Measurements from ENCODE around the gene CERS5.

CERS5 gene

GRCh38 chr12:50099302-50100008, 67.7 kb downstream of the CERS5 start:
- Histone ChIP-seq H3K4me3 (no peak overlapping the region), H3K9me3 (no peaks in the 10 kb centered on the region), H3K4me2 (no peak overlapping the region), H3K36me3 (peaks cover 81% of the 10 kb centered on the region), H3K4me1 (peaks cover 19% of the 10 kb centered on the region), H3K27me3 (no peaks in the 10 kb centered on the region), H3K27ac (no peak overlapping the region), H3K9ac (no peak overlapping the region), H4K20me1 (peaks cover 15% of the 10 kb centered on the region; the same call in 1 of the 2 replicates)
- no peak for TF ChIP-seq Cebpa-rat (IDR thresholded peaks at IDR 0.05)

- Histone ChIP-seq H3K9me3 (no peaks in the 10 kb centered on the region), H3K9ac (no peak overlapping the region), H3K36me3 (peaks cover 96% of the 10 kb centered on the region), H3K4me2 (no peak overlapping the region), H3K27me3 (no peaks in the 10 kb centered on the region), H3K4me1 (peaks cover 6% of the 10 kb centered on the region), H3K4me3 (no peak overlapping the region), H4K20me1 (peaks cover 20% of the 10 kb centered on the region; the same call in 1 of the 2 replicates), H3K27ac (no peak overlapping the region)
- no peak for TF ChIP-seq Cebpa-rat (IDR thresholded peaks at IDR 0.05)
Observed at GRCh38 chr12:50097952-50098351, 69.2 kb downstream of the CERS5 start.

GRCh38 chr12:50090391-50090790, 76.8 kb downstream of the CERS5 start:
- Histone ChIP-seq H3K9me3 (no peaks in the 10 kb centered on the region), H3K4me1 (peaks cover 24% of the 10 kb centered on the region), H3K36me3 (peaks cover 90% of the 10 kb centered on the region), H3K9ac (no peak overlapping the region), H3K27me3 (no peaks in the 10 kb centered on the region), H4K20me1 (peaks cover 40% of the 10 kb centered on the region), H3K4me3 (no peak overlapping the region), H3K27ac (no peak overlapping the region), H3K4me2 (no peak overlapping the region)
- no peak for TF ChIP-seq Cebpa-rat (IDR thresholded peaks at IDR 0.05)

- H3K4me2 ChIP-seq: no peak overlapping the region
- H3K9ac ChIP-seq: no peak overlapping the region
- no peak overlapping the region for H3K4me3 ChIP-seq
- peaks cover 40% of the 10 kb centered on the region for H4K20me1 ChIP-seq
- H3K27me3 ChIP-seq: no peaks in the 10 kb centered on the region
- no peak for TF ChIP-seq Cebpa-rat (IDR thresholded peaks at IDR 0.05)
- H3K27ac ChIP-seq: no peak overlapping the region
- H3K36me3 ChIP-seq: peaks cover 83% of the 10 kb centered on the region
- H3K9me3 ChIP-seq: no peaks in the 10 kb centered on the region
- peaks cover 24% of the 10 kb centered on the region for H3K4me1 ChIP-seq
Observed at GRCh38 chr12:50089730-50090129, 77.4 kb downstream of the CERS5 start.

- TF ChIP-seq Cebpa-rat (IDR thresholded peaks at IDR 0.05): no peak
- Histone ChIP-seq H3K27me3 (no peaks in the 10 kb centered on the region), H3K27ac (no peak overlapping the region), H4K20me1 (peaks cover 34% of the 10 kb centered on the region), H3K36me3 (peaks cover 73% of the 10 kb centered on the region), H3K9me3 (no peaks in the 10 kb centered on the region), H3K4me2 (peak overlapping the region; percentile 18; the same call in 1 of the 2 replicates), H3K4me1 (peaks cover 33% of the 10 kb centered on the region), H3K4me3 (no peak overlapping the region), H3K9ac (no peak overlapping the region)
Observed at GRCh38 chr12:50088577-50089335, 78.4 kb downstream of the CERS5 start.

- H3K9ac ChIP-seq: no peak overlapping the region
- no peaks in the 10 kb centered on the region for H3K9me3 ChIP-seq
- H3K27ac ChIP-seq: no peak overlapping the region
- no peak for TF ChIP-seq Cebpa-rat (IDR thresholded peaks at IDR 0.05)
- peaks cover 38% of the 10 kb centered on the region for H3K4me1 ChIP-seq
- peak overlapping the region; percentile 18; the same call in 1 of the 2 replicates for H3K4me2 ChIP-seq
- peaks cover 66% of the 10 kb centered on the region for H3K36me3 ChIP-seq
- peaks cover 34% of the 10 kb centered on the region for H4K20me1 ChIP-seq
- no peak overlapping the region for H3K4me3 ChIP-seq
- no peaks in the 10 kb centered on the region for H3K27me3 ChIP-seq
Observed at GRCh38 chr12:50087995-50088394, 79.2 kb downstream of the CERS5 start.

- Histone ChIP-seq H3K27ac (no peak overlapping the region), H3K27me3 (no peaks in the 10 kb centered on the region), H3K4me2 (peak overlapping the region; percentile 18; the same call in 1 of the 2 replicates), H3K4me1 (peaks cover 38% of the 10 kb centered on the region), H3K36me3 (peaks cover 57% of the 10 kb centered on the region), H3K9ac (no peak overlapping the region), H4K20me1 (peaks cover 34% of the 10 kb centered on the region), H3K4me3 (no peak overlapping the region), H3K9me3 (no peaks in the 10 kb centered on the region)
- TF ChIP-seq Cebpa-rat (IDR thresholded peaks at IDR 0.05): no peak
Observed at GRCh38 chr12:50087151-50087550, 80.0 kb downstream of the CERS5 start.

GRCh38 chr12:50086148-50086547, 81.0 kb downstream of the CERS5 start:
- peaks cover 47% of the 10 kb centered on the region for H3K36me3 ChIP-seq
- peak overlapping the region; percentile 84 for H3K4me2 ChIP-seq
- H3K4me3 ChIP-seq: peak overlapping the region; percentile 77
- H3K9me3 ChIP-seq: no peaks in the 10 kb centered on the region
- peak overlapping the region; percentile 86 for H3K9ac ChIP-seq
- peaks cover 38% of the 10 kb centered on the region for H3K4me1 ChIP-seq
- peak overlapping the region; percentile 90; the same call in 1 of the 2 replicates for H3K27ac ChIP-seq
- no peaks in the 10 kb centered on the region for H3K27me3 ChIP-seq
- peaks cover 34% of the 10 kb centered on the region for H4K20me1 ChIP-seq
- TF ChIP-seq Cebpa-rat (IDR thresholded peaks at IDR 0.05): no peak

GRCh38 chr12:50085615-50086072, 81.5 kb downstream of the CERS5 start:
- no peaks in the 10 kb centered on the region for H3K9me3 ChIP-seq
- H3K27me3 ChIP-seq: no peaks in the 10 kb centered on the region
- peak overlapping the region; percentile 77 for H3K4me3 ChIP-seq
- H3K4me2 ChIP-seq: peak overlapping the region; percentile 84
- peaks cover 38% of the 10 kb centered on the region for H3K4me1 ChIP-seq
- peak overlapping the region; percentile 86 for H3K9ac ChIP-seq
- H3K27ac ChIP-seq: peak overlapping the region; percentile 90
- H3K36me3 ChIP-seq: peaks cover 42% of the 10 kb centered on the region
- H4K20me1 ChIP-seq: peaks cover 34% of the 10 kb centered on the region
- no peak for TF ChIP-seq Cebpa-rat (IDR thresholded peaks at IDR 0.05)
